ENCODE results near the gene CYB5R3. TPM values are rescaled to one million over a fixed set of nuclear protein-coding genes. Genes with fewer than 3 reads are reported as not detected.
A peak's percentile ranks its signal among the peaks of the same experiment; 100 is the strongest.

CYB5R3 gene
- total and polyA plus RNA-seq, 2 donors (not counting 3 experiments of a cell fraction or from before 2014, with no cell fraction given) = 217 to 263 TPM

DNA sequence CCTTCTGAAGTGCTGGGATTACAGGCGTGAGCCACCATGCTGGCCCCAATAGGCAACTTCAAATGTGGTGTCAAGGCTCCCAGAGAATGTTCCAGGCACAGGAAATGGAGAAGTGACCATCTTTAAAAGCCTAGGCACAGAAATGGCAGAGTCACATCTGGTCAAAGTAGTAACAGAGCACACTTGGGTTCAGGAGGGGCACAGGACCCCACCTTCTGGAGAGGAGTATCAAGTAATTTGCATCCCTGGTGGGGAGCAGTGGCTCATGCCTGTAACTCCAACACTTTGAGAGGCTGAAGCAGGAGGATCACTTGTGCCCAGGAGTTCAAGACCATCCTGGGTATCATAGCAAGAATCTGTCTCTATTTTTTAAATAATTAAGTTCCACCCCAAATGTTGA, 66.2 kb downstream of the CYB5R3 start:
- H3K9me1 ChIP-seq (replicated peaks; ENCODE audit: control insufficient read depth, extremely low read depth, insufficient read depth, low read length) = no peaks in the 10 kb centered on the region
- intact Hi-C loops (cut with micrococcal nuclease) (no loop called here), dilution Hi-C loops (cut with MboI; ENCODE audit: extremely low pct_ligation_motif_present, low sequenced_read_pairs) (no loop called here)
- H3K27ac ChIP-seq (ENCODE audit: insufficient read depth, low read depth, low read length) = no peak overlapping the region
- BruUV-seq (replicated peaks) = no TSS peak
- CTCF ChIA-PET = no interaction called here
- DNase-seq (ENCODE audit: low read depth, low spot score) (no peak), FAIRE-seq (no peak)
- H3K36me3 ChIP-seq (ENCODE audit: control insufficient read depth in 2 of 2, extremely low read depth in 1 of 2, insufficient read depth in 2 of 2, low read length in 2 of 2) = peaks cover 19 to 42% of the 10 kb centered on the region in 2 experiments
- no peaks in the 10 kb centered on the region for H3K9me3 ChIP-seq (replicated peaks; ENCODE audit: control insufficient read depth, insufficient read depth, low read length)
- TF ChIP-seq JUN (IDR thresholded peaks at IDR 0.05; ENCODE audit: borderline replicate concordance, insufficient read depth, insufficient read length, low read depth) = no peak
- no peak overlapping the region for H3K9ac ChIP-seq (replicated peaks; ENCODE audit: extremely low read depth, insufficient read depth, low read length)
- H4K20me1 ChIP-seq (replicated peaks; ENCODE audit: control insufficient read depth, extremely low read depth, insufficient read depth, low read length) = no peaks in the 10 kb centered on the region
- no peak overlapping the region for H2AFZ ChIP-seq (ENCODE audit: low read depth, low read length)
- peaks cover 15% of the 10 kb centered on the region for H3K79me2 ChIP-seq (ENCODE audit: control insufficient read depth, insufficient read depth, low read length)
- no peak overlapping the region for H3K4me3 ChIP-seq (replicated peaks in 1 of 3; ENCODE audit: insufficient read depth in 1 of 3, low read depth in 1 of 3, low read length in 3 of 3)
- no peak overlapping the region for H3K4me2 ChIP-seq (ENCODE audit: insufficient read depth, low read length)
- peaks cover 3% of the 10 kb centered on the region for H3K4me1 ChIP-seq (ENCODE audit: control insufficient read depth, extremely low read depth, insufficient read depth, low read length)
- H3K27me3 ChIP-seq (ENCODE audit: control insufficient read depth in 2 of 2, insufficient read depth in 2 of 2, low read length in 2 of 2) = no peaks in the 10 kb centered on the region
- POLR2A ChIA-PET = no interaction called here

DNA sequence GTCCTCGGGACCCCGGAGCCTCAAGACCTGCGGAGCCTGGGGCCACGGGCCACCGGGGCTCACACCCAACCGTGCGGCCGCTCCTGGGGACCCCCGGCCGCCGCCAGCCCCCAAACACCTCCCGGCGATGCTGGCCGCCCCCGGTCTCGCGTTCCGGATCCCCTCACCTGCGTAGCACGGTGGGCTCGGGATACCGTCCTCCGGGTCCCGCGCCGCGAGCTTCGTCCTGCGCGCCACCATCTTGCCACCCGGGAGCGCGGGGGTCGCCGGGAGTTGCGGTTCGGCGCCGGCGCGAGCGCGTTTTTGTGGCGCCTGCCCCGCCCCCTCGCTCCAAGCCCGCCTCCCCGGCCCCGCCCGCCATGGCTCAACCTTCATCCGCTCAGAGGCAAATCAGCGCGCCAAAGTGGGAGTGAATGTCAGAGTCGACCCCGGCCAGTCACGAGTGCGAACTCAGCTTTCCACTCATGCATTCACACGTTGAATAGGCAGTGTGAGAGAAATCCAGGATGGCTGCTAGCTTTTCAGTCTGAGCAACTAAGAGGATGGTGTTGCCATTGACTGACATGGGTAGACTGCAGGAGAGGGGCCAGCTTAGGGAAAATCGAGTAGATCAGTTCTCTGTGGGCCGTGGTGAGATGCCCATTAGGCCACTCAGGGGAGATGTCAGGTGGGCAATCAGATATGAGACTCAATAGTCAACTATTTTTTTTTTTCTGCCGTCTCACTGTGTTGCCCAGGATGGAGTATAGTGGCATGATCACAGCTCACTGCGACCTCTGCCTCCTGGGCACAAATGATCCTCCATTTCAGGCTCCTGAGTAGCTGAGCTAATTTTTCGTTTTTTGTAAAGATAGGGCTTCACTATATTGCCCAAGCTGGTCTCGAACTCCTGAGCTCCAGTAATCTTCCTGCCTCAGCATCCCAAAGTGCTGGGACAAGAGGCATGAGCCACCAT, 67.2 kb downstream of the CYB5R3 start:
- no peaks in the 10 kb centered on the region for H3K9me1 ChIP-seq (replicated peaks; ENCODE audit: control insufficient read depth, extremely low read depth, insufficient read depth, low read length)
- intact Hi-C loops (cut with micrococcal nuclease) (no loop called here), dilution Hi-C loops (cut with MboI; ENCODE audit: extremely low pct_ligation_motif_present, low sequenced_read_pairs) (no loop called here)
- H3K4me1 ChIP-seq (ENCODE audit: control insufficient read depth, extremely low read depth, insufficient read depth, low read length) = peaks cover 3% of the 10 kb centered on the region
- H3K4me2 ChIP-seq (ENCODE audit: insufficient read depth, low read length) = peak overlapping the region; percentile 24
- no peaks in the 10 kb centered on the region for H3K9me3 ChIP-seq (replicated peaks; ENCODE audit: control insufficient read depth, insufficient read depth, low read length)
- no peaks in the 10 kb centered on the region for H3K27me3 ChIP-seq (ENCODE audit: control insufficient read depth in 2 of 2, insufficient read depth in 2 of 2, low read length in 2 of 2)
- peaks cover 17% of the 10 kb centered on the region for H3K79me2 ChIP-seq (ENCODE audit: control insufficient read depth, insufficient read depth, low read length)
- DNase-seq (ENCODE audit: low read depth, low spot score) = peak; percentile 79
- no TSS peak for BruUV-seq (replicated peaks)
- TF ChIP-seq EZH2 (IDR thresholded peaks at IDR 0.05; ENCODE audit: borderline replicate concordance, low read depth, low read length, severe bottlenecking) = no peak
- TF ChIP-seq FOS (IDR thresholded peaks at IDR 0.05; ENCODE audit: borderline replicate concordance, insufficient read depth, low read length) = no peak
- TF ChIP-seq, protein P1, sequence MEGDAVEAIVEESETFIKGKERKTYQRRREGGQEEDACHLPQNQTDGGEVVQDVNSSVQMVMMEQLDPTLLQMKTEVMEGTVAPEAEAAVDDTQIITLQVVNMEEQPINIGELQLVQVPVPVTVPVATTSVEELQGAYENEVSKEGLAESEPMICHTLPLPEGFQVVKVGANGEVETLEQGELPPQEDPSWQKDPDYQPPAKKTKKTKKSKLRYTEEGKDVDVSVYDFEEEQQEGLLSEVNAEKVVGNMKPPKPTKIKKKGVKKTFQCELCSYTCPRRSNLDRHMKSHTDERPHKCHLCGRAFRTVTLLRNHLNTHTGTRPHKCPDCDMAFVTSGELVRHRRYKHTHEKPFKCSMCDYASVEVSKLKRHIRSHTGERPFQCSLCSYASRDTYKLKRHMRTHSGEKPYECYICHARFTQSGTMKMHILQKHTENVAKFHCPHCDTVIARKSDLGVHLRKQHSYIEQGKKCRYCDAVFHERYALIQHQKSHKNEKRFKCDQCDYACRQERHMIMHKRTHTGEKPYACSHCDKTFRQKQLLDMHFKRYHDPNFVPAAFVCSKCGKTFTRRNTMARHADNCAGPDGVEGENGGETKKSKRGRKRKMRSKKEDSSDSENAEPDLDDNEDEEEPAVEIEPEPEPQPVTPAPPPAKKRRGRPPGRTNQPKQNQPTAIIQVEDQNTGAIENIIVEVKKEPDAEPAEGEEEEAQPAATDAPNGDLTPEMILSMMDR (IDR thresholded peaks at IDR 0.05; ENCODE audit: extremely low read depth in 1 of 2, insufficient read depth in 1 of 2, low read depth in 1 of 2, low read length in 2 of 2) = no peak
- TF ChIP-seq, protein P2, sequence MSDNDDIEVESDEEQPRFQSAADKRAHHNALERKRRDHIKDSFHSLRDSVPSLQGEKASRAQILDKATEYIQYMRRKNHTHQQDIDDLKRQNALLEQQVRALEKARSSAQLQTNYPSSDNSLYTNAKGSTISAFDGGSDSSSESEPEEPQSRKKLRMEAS (IDR thresholded peaks at IDR 0.05; ENCODE audit: insufficient read depth, insufficient read length) = no peak
- TF ChIP-seq GATA2 (IDR thresholded peaks at IDR 0.05; ENCODE audit: insufficient read depth, insufficient read length, low read depth, low read length) = no peak
- TF ChIP-seq JUN (IDR thresholded peaks at IDR 0.05; ENCODE audit: borderline replicate concordance, insufficient read depth, insufficient read length, low read depth) = no peak
- peak; percentile 79 for TF ChIP-seq POLR2A (IDR thresholded peaks at IDR 0.05; ENCODE audit: low read depth, low read length)
- TF ChIP-seq POLR2AphosphoS5 (IDR thresholded peaks at IDR 0.05; ENCODE audit: insufficient read depth, low read depth, low read length) = peak; percentile 91
- peak; percentile 89 for FAIRE-seq
- H3K36me3 ChIP-seq (ENCODE audit: control insufficient read depth in 2 of 2, extremely low read depth in 1 of 2, insufficient read depth in 2 of 2, low read length in 2 of 2) = peaks cover 13 to 38% of the 10 kb centered on the region in 2 experiments
- POLR2A ChIA-PET = no interaction called here
- H2AFZ ChIP-seq (ENCODE audit: low read depth, low read length) = peak overlapping the region; percentile 19
- no peak overlapping the region for H3K27ac ChIP-seq (ENCODE audit: insufficient read depth, low read depth, low read length)
- CTCF ChIA-PET = interaction anchor here (0.9 to 1.0 kb wide), 2 partner anchors 9 to 22 kb away, joined by 3 to 4 read pairs; no protein-coding TSS in a partner anchor
- H4K20me1 ChIP-seq (replicated peaks; ENCODE audit: control insufficient read depth, extremely low read depth, insufficient read depth, low read length) = no peaks in the 10 kb centered on the region
- H3K4me3 ChIP-seq (replicated peaks in 1 of 3; ENCODE audit: insufficient read depth in 1 of 3, low read depth in 1 of 3, low read length in 3 of 3) = peak overlapping the region; percentile 48 to 95 (median 56)
- H3K9ac ChIP-seq (replicated peaks; ENCODE audit: extremely low read depth, insufficient read depth, low read length) = peak overlapping the region; percentile 54

Data from endothelial cell of umbilical vein (primary cell).